ENCODE results near the gene UQCC5.

DNA sequence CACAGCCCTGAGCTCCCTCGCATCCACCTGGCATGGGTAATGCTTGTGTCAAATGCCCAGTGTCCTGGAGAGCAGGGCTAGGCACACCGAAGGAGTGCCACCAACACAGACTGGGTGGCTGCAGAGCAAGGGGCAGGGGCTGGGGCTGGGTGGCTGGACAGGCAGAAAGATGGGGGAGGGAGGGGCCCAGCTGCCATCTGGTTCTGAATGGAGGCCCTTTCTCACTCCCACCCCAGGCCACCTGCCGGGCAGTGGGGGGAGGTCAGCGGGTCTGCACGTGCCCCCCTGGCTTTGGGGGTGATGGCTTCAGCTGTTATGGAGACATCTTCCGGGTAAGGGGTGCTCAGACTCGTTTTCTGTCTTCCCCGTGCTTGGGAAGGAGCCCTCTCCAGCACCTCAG lies 24.3 kb upstream of the UQCC5 start:
- no peak for TF ChIP-seq POLR2A (IDR thresholded peaks at IDR 0.05; ENCODE audit: low read length)
- TF ChIP-seq, protein P1, sequence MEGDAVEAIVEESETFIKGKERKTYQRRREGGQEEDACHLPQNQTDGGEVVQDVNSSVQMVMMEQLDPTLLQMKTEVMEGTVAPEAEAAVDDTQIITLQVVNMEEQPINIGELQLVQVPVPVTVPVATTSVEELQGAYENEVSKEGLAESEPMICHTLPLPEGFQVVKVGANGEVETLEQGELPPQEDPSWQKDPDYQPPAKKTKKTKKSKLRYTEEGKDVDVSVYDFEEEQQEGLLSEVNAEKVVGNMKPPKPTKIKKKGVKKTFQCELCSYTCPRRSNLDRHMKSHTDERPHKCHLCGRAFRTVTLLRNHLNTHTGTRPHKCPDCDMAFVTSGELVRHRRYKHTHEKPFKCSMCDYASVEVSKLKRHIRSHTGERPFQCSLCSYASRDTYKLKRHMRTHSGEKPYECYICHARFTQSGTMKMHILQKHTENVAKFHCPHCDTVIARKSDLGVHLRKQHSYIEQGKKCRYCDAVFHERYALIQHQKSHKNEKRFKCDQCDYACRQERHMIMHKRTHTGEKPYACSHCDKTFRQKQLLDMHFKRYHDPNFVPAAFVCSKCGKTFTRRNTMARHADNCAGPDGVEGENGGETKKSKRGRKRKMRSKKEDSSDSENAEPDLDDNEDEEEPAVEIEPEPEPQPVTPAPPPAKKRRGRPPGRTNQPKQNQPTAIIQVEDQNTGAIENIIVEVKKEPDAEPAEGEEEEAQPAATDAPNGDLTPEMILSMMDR (IDR thresholded peaks at IDR 0.05): no peak
- no peak for TF ChIP-seq MAFK (IDR thresholded peaks at IDR 0.05; ENCODE audit: partially characterized antibody)
- TF ChIP-seq, protein P2, sequence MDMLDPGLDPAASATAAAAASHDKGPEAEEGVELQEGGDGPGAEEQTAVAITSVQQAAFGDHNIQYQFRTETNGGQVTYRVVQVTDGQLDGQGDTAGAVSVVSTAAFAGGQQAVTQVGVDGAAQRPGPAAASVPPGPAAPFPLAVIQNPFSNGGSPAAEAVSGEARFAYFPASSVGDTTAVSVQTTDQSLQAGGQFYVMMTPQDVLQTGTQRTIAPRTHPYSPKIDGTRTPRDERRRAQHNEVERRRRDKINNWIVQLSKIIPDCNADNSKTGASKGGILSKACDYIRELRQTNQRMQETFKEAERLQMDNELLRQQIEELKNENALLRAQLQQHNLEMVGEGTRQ (IDR thresholded peaks at IDR 0.05): no peak
- no peak for TF ChIP-seq CHD2 (IDR thresholded peaks at IDR 0.05; ENCODE audit: low read length, partially characterized antibody)
